BE2C (cell line): ENCODE data around the gene CUL2.
"Not testable (repeated sequence)": the region's sequence is repeated elsewhere in the genome, so short reads cannot be mapped to it uniquely, and the experiment has no call there.

Experiments used
- DNase-seq: peaks from one replicate; pipeline ENCODE4 v3.0.0-alpha.2; 2020
- H3K27me3 ChIP-seq: fragments of 250-450 bp; sonication (Bioruptor Pico); 2 replicates; pipeline ENCODE4 v1.5.1; 2020; ENCODE audit warnings: mild to moderate bottlenecking
- H3K36me3 ChIP-seq: fragments of 250-450 bp; sonication (Bioruptor Pico); 2 replicates; pipeline ENCODE4 v1.5.1; 2020; ENCODE audit warnings: mild to moderate bottlenecking
- H3K4me1 ChIP-seq: fragments of 250-450 bp; sonication (Bioruptor Pico); 2 replicates; pipeline ENCODE4 v1.5.1; 2020
- H3K4me3 ChIP-seq: 2 replicates; pipeline ENCODE4 v1.5.1; 2011; ENCODE audit warnings: low read depth, low read length
- H3K9me3 ChIP-seq: fragments of 250-450 bp; sonication (Bioruptor Pico); 2 replicates; pipeline ENCODE4 v1.5.1; 2020
- CTCF ChIP-seq: IDR thresholded peaks from 2 replicates; pipeline ENCODE4 v1.5.1; 2012; ENCODE audit warnings: mild to moderate bottlenecking, low read depth, low read length

CUL2 gene

GRCh38 chr10:34973121-34973520 lies 117.0 kb downstream of the CUL2 start:
- not testable (repeated sequence) for H3K36me3 ChIP-seq, H3K4me3 ChIP-seq, DNase-seq, H3K4me1 ChIP-seq, H3K27me3 ChIP-seq, H3K9me3 ChIP-seq

- DNase-seq, H3K4me3 ChIP-seq, H3K27me3 ChIP-seq, H3K4me1 ChIP-seq, H3K36me3 ChIP-seq, H3K9me3 ChIP-seq: not testable (repeated sequence)
These were observed 117.5 kb downstream of the CUL2 start for GRCh38 chr10:34972591-34972990.

- DNase-seq, H3K4me1 ChIP-seq, H3K4me3 ChIP-seq, H3K9me3 ChIP-seq, H3K27me3 ChIP-seq, H3K36me3 ChIP-seq: not testable (repeated sequence)
These were observed 118.4 kb downstream of the CUL2 start for GRCh38 chr10:34971606-34972334.

GRCh38 chr10:34969171-34969570 lies 121.0 kb downstream of the CUL2 start:
- no peaks in the 10 kb centered on the region for H3K36me3 ChIP-seq
- H3K27me3 ChIP-seq, result no peaks in the 10 kb centered on the region
- no peak overlapping the region for H3K4me3 ChIP-seq
- no peak for DNase-seq
- no peak for TF ChIP-seq CTCF
- no peaks in the 10 kb centered on the region for H3K9me3 ChIP-seq
- no peaks in the 10 kb centered on the region for H3K4me1 ChIP-seq

GRCh38 chr10:34967335-34967880 lies 122.7 kb downstream of the CUL2 start:
- H3K4me1 ChIP-seq, result no peaks in the 10 kb centered on the region
- DNase-seq, result no peak
- no peaks in the 10 kb centered on the region for H3K9me3 ChIP-seq
- no peaks in the 10 kb centered on the region for H3K36me3 ChIP-seq
- H3K27me3 ChIP-seq, result no peaks in the 10 kb centered on the region
- TF ChIP-seq CTCF, result no peak
- H3K4me3 ChIP-seq, result no peak overlapping the region

GRCh38 chr10:34966451-34966850 lies 123.7 kb downstream of the CUL2 start:
- H3K4me1 ChIP-seq, result no peaks in the 10 kb centered on the region
- no peaks in the 10 kb centered on the region for H3K36me3 ChIP-seq
- no peak for TF ChIP-seq CTCF
- DNase-seq, result no peak
- no peaks in the 10 kb centered on the region for H3K27me3 ChIP-seq
- H3K9me3 ChIP-seq, result no peaks in the 10 kb centered on the region
- H3K4me3 ChIP-seq, result no peak overlapping the region

- Histone ChIP-seq H3K4me3 (no peak overlapping the region), H3K9me3 (no peaks in the 10 kb centered on the region), H3K27me3 (no peaks in the 10 kb centered on the region), H3K36me3 (no peaks in the 10 kb centered on the region), H3K4me1 (no peaks in the 10 kb centered on the region)
- no peak for TF ChIP-seq CTCF
- DNase-seq, result no peak
These were observed 124.1 kb downstream of the CUL2 start for GRCh38 chr10:34966040-34966439.
